K562 (cell line): ENCODE data around the gene ALDH16A1. TPM values are rescaled to one million over a fixed set of nuclear protein-coding genes. Genes with fewer than 3 reads are reported as not detected.

Source experiments
- BCL6 ChIP-seq: fragments of 250-450 bp; sonication (Bioruptor Pico); IDR thresholded peaks from 2 replicates; pipeline ENCODE4 v1.4.0; 2020
- CBX3 ChIP-seq, 2 experiments: IDR thresholded peaks; 1 replicate in 1 of 2; 2 replicates in 1 of 2; pipeline ENCODE4 v1.6.1; 2012; ENCODE audit warnings: inconsistent platforms in 2 of 2, low read length in 2 of 2, borderline replicate concordance in 1 of 2, control low read depth in 1 of 2
- CHD2 ChIP-seq: IDR thresholded peaks from 2 replicates; pipeline ENCODE4 v1.6.1; 2011; ENCODE audit warnings: low read depth, low read length
- CHD7 ChIP-seq: fragments of 200-600 bp; sonication (generic); IDR thresholded peaks from one replicate; pipeline ENCODE4 v1.6.1; 2012; ENCODE audit warnings: mild to moderate bottlenecking, low read depth, low read length, inconsistent platforms
- ESRRB ChIP-seq: fragments of 250-450 bp; sonication (Bioruptor Pico); IDR thresholded peaks from 2 replicates; pipeline ENCODE4 v1.5.0; 2020; ENCODE audit warnings: mild to moderate bottlenecking, moderate library complexity, borderline replicate concordance
- FOXJ3 ChIP-seq: sonication (generic); formaldehyde crosslinking; IDR thresholded peaks from 2 replicates; pipeline ENCODE4 v1.4.0; 2020; ENCODE audit warnings: mild to moderate bottlenecking, missing genetic modification reagents
- MAZ ChIP-seq, 2 experiments: fragments of 450-650 bp in 1 of 2; sonication (generic) in 1 of 2; formaldehyde crosslinking; IDR thresholded peaks in 1 of 2; conservative IDR thresholded peaks in 1 of 2; 2 replicates each; pipeline versions ENCODE4 v1.4.0 to v1.5.0; 2020; ENCODE audit warnings: mild to moderate bottlenecking in 1 of 2, missing genetic modification reagents in 1 of 2
- MTF1 ChIP-seq: fragments of 250-450 bp; sonication (Bioruptor Pico); IDR thresholded peaks from 2 replicates; pipeline ENCODE4 v1.9.0; 2021; ENCODE audit warnings: moderate library complexity, mild to moderate bottlenecking, inconsistent platforms, borderline replicate concordance
- PHB ChIP-seq: fragments of 250-450 bp; sonication (Bioruptor Pico); IDR thresholded peaks from 2 replicates; pipeline ENCODE4 v1.5.0; 2021
- RAD51 ChIP-seq: fragments of 450-650 bp; IDR thresholded peaks from 2 replicates; pipeline ENCODE4 v1.7.1; 2016; ENCODE audit warnings: low read depth, mild to moderate bottlenecking, borderline replicate concordance
- TEAD1 ChIP-seq, 2 experiments: fragments of 450-650 bp in 1 of 2; sonication (generic) in 1 of 2; formaldehyde crosslinking; IDR thresholded peaks; 2 replicates each; pipeline versions ENCODE4 v1.4.0 to v1.8.0; 2020 to 2022; ENCODE audit warnings: mild to moderate bottlenecking in 2 of 2, missing genetic modification reagents in 1 of 2
- ZBTB1 ChIP-seq: sonication (generic); formaldehyde crosslinking; IDR thresholded peaks from 2 replicates; pipeline ENCODE4 v1.8.1; 2023; ENCODE audit warnings: missing genetic modification reagents, low read depth, mild to moderate bottlenecking, borderline replicate concordance
- ZNF274 ChIP-seq: IDR thresholded peaks from 2 replicates; pipeline ENCODE4 v1.6.1; 2011; ENCODE audit warnings: low read depth, mild to moderate bottlenecking, low read length, moderate library complexity, borderline replicate concordance
- ZNF280B ChIP-seq: fragments of 250-450 bp; sonication (Bioruptor Pico); IDR thresholded peaks from 2 replicates; pipeline ENCODE4 v1.5.1; 2021; ENCODE audit warnings: mild to moderate bottlenecking
- ZNF316 ChIP-seq: fragments of 450-650 bp; IDR thresholded peaks from 2 replicates; pipeline ENCODE4 v1.6.1; 2016
- ZNF764 ChIP-seq: fragments of 250-450 bp; sonication (Bioruptor Pico); IDR thresholded peaks from 2 replicates; pipeline ENCODE4 v1.4.0; 2020; ENCODE audit warnings: low read depth, mild to moderate bottlenecking, moderate library complexity
- polyA plus RNA-seq, 8 experiments: library from polyadenylated mRNA; depleted of rRNA in 4 of 8; stranded (reverse) in 5 of 8; unstranded in 3 of 8; fragments of >200 nt; fragmentation: Nextera tagmentation in 2 of 8; fragmentation: Illumina TruSeq in 1 of 8; extraction: Ambion mirVana in 2 of 8; extraction: Trizol in 1 of 8; gene quantifications; 2 replicates each; pipeline versions ENCODE4 v1.2.1 to v1.2.3, GENCODE V29; 2011 to 2014; ENCODE audit warnings: inconsistent platforms in 1 of 8, missing spikeins in 1 of 8
- total RNA-seq, 7 experiments: library from RNA; depleted of rRNA in 6 of 7; stranded (reverse); fragments of >200 nt in 6 of 7; fragmentation: Illumina TruSeq in 2 of 7; extraction: Trizol in 2 of 7; gene quantifications; 2 replicates each; pipeline versions ENCODE4 v1.2.1 to v1.2.3, GENCODE V29; 2011 to 2021; ENCODE audit warnings: low replicate concordance in 1 of 7

The ALDH16A1 gene
- total and polyA plus RNA-seq, 9 of the 15 experiments (the other 6 are each of a cell fraction or from before 2014, with no cell fraction given): 2.2 to 52.2 (median 7.6) TPM

GRCh38 chr19:49430678-49431329, 22.2 kb upstream of the ALDH16A1 start (continued):
- TF ChIP-seq ZNF274: no peak
- no peak for TF ChIP-seq CBX3 (IDR thresholded peaks at IDR 0.05; ENCODE audit: borderline replicate concordance in 1 of 2, low read length in 2 of 2)
- 0 out of 4 replicates have a peak, but pooled peaks of 1 of the 2 experiments have one; percentile 20 for TF ChIP-seq TEAD1 (CRISPR knock-in tag; IDR thresholded peaks at IDR 0.05)
- no peak for TF ChIP-seq ESRRB (CRISPR knock-in tag)
- TF ChIP-seq MTF1 (CRISPR knock-in tag): no peak
- TF ChIP-seq CHD7: no peak
- peak; percentile 68 for TF ChIP-seq ZNF316
- no peak for TF ChIP-seq ZNF280B (CRISPR knock-in tag)
- no peak for TF ChIP-seq BCL6 (CRISPR knock-in tag)
- no peak; the same call in 1 of the 2 replicates for TF ChIP-seq RAD51
- TF ChIP-seq CHD2: no peak
- no peak for TF ChIP-seq FOXJ3 (CRISPR knock-in tag)
- no peak for TF ChIP-seq ZNF764 (CRISPR knock-in tag)
- TF ChIP-seq PHB (CRISPR knock-in tag): no peak
- 0 out of 4 replicates have a peak, but pooled peaks of 1 of the 2 experiments have one; percentile 31 for TF ChIP-seq MAZ (CRISPR knock-in tag; conservative IDR thresholded peaks at IDR 0.05 in 1 of 2, IDR thresholded peaks at IDR 0.05 in 1 of 2)
- no peak; the same call in 1 of the 2 replicates for TF ChIP-seq ZBTB1 (CRISPR knock-in tag)
